NCI-H1105 (cell line): ENCODE results near the gene SPTBN2.

ENCODE experiments used
- DNase-seq: peaks from one replicate; lab custom pipeline; 2025; lab: John Stamatoyannopoulos, UW

SPTBN2 gene

GRCh38 chr11:66723693-66724092, 5.3 kb downstream of the SPTBN2 start:
- DNase-seq, result no peak

- no peak for DNase-seq
Measured at GRCh38 chr11:66722745-66723651, 6.0 kb downstream of the SPTBN2 start.

- no peak for DNase-seq
Measured at GRCh38 chr11:66721939-66722338, 7.1 kb downstream of the SPTBN2 start.

GRCh38 chr11:66720899-66721470, 8.0 kb downstream of the SPTBN2 start:
- DNase-seq, result no peak

- peak; percentile 94 for DNase-seq
Measured at GRCh38 chr11:66720223-66720898, 8.7 kb downstream of the SPTBN2 start.

GRCh38 chr11:66719111-66719872, 9.7 kb downstream of the SPTBN2 start:
- DNase-seq, result no peak

- DNase-seq, result no peak
Measured at GRCh38 chr11:66718320-66718971, 10.6 kb downstream of the SPTBN2 start.

- no peak for DNase-seq
Measured at GRCh38 chr11:66717925-66718319, 11.1 kb downstream of the SPTBN2 start.

GRCh38 chr11:66716996-66717395, 12.0 kb downstream of the SPTBN2 start:
- no peak for DNase-seq

- no peak for DNase-seq
Measured at GRCh38 chr11:66715346-66716085, 13.5 kb downstream of the SPTBN2 start.

GRCh38 chr11:66713746-66714480, 15.1 kb downstream of the SPTBN2 start:
- DNase-seq, result no peak

GRCh38 chr11:66710384-66710930, 18.6 kb downstream of the SPTBN2 start:
- DNase-seq, result no peak

GRCh38 chr11:66708701-66709100, 20.3 kb downstream of the SPTBN2 start:
- DNase-seq, result no peak

- no peak for DNase-seq
Measured at GRCh38 chr11:66708094-66708493, 20.9 kb downstream of the SPTBN2 start.

GRCh38 chr11:66707486-66707885, 21.5 kb downstream of the SPTBN2 start:
- DNase-seq, result no peak

- no peak for DNase-seq
Measured at GRCh38 chr11:66706989-66707388, 22.0 kb downstream of the SPTBN2 start.

- DNase-seq, result no peak
Measured at GRCh38 chr11:66705587-66706335, 23.3 kb downstream of the SPTBN2 start.

GRCh38 chr11:66704659-66705360, 24.2 kb downstream of the SPTBN2 start:
- DNase-seq, result no peak
